ENCODE results near the gene TXNRD1.

TXNRD1 gene

GRCh38 chr12:104257913-104258472 lies 42.4 kb downstream of the TXNRD1 start:
- ATAC-seq = no peak
- TF ChIP-seq, protein P1, sequence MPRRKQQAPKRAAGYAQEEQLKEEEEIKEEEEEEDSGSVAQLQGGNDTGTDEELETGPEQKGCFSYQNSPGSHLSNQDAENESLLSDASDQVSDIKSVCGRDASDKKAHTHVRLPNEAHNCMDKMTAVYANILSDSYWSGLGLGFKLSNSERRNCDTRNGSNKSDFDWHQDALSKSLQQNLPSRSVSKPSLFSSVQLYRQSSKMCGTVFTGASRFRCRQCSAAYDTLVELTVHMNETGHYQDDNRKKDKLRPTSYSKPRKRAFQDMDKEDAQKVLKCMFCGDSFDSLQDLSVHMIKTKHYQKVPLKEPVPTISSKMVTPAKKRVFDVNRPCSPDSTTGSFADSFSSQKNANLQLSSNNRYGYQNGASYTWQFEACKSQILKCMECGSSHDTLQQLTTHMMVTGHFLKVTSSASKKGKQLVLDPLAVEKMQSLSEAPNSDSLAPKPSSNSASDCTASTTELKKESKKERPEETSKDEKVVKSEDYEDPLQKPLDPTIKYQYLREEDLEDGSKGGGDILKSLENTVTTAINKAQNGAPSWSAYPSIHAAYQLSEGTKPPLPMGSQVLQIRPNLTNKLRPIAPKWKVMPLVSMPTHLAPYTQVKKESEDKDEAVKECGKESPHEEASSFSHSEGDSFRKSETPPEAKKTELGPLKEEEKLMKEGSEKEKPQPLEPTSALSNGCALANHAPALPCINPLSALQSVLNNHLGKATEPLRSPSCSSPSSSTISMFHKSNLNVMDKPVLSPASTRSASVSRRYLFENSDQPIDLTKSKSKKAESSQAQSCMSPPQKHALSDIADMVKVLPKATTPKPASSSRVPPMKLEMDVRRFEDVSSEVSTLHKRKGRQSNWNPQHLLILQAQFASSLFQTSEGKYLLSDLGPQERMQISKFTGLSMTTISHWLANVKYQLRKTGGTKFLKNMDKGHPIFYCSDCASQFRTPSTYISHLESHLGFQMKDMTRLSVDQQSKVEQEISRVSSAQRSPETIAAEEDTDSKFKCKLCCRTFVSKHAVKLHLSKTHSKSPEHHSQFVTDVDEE (CRISPR knock-in tag; IDR thresholded peaks at IDR 0.05) = no peak
- TF ChIP-seq TOX (CRISPR knock-in tag; IDR thresholded peaks at IDR 0.05; ENCODE audit: borderline replicate concordance) (no peak), TCF4 (CRISPR knock-in tag; IDR thresholded peaks at IDR 0.05; ENCODE audit: borderline replicate concordance) (no peak), ISL1 (CRISPR knock-in tag; IDR thresholded peaks at IDR 0.05) (no peak), ZC3H10 (CRISPR knock-in tag; IDR thresholded peaks at IDR 0.05) (no peak), SNAI2 (CRISPR knock-in tag; IDR thresholded peaks at IDR 0.05) (no peak), OSR1 (CRISPR knock-in tag; IDR thresholded peaks at IDR 0.05) (no peak), CSRNP3 (CRISPR knock-in tag; IDR thresholded peaks at IDR 0.05) (no peak), BACH2 (CRISPR knock-in tag; IDR thresholded peaks at IDR 0.05; ENCODE audit: borderline replicate concordance) (no peak), PPARA (CRISPR knock-in tag; IDR thresholded peaks at IDR 0.05; ENCODE audit: borderline replicate concordance) (no peak), ZNF565 (CRISPR knock-in tag; conservative IDR thresholded peaks at IDR 0.05; ENCODE audit: low read depth) (no peak), ZNF8 (CRISPR knock-in tag; IDR thresholded peaks at IDR 0.05) (no peak), GLIS3 (CRISPR knock-in tag; IDR thresholded peaks at IDR 0.05) (no peak), ARNTL (CRISPR knock-in tag; IDR thresholded peaks at IDR 0.05; ENCODE audit: borderline replicate concordance, low read depth) (no peak), CSDC2 (CRISPR knock-in tag; IDR thresholded peaks at IDR 0.05) (no peak), CREB5 (CRISPR knock-in tag; IDR thresholded peaks at IDR 0.05; ENCODE audit: low read depth) (no peak), ZNF70 (CRISPR knock-in tag; IDR thresholded peaks at IDR 0.05) (no peak), ZFP30 (CRISPR knock-in tag; IDR thresholded peaks at IDR 0.05) (no peak), ZFP3 (CRISPR knock-in tag; IDR thresholded peaks at IDR 0.05) (no peak)
- TF ChIP-seq, protein P2, sequence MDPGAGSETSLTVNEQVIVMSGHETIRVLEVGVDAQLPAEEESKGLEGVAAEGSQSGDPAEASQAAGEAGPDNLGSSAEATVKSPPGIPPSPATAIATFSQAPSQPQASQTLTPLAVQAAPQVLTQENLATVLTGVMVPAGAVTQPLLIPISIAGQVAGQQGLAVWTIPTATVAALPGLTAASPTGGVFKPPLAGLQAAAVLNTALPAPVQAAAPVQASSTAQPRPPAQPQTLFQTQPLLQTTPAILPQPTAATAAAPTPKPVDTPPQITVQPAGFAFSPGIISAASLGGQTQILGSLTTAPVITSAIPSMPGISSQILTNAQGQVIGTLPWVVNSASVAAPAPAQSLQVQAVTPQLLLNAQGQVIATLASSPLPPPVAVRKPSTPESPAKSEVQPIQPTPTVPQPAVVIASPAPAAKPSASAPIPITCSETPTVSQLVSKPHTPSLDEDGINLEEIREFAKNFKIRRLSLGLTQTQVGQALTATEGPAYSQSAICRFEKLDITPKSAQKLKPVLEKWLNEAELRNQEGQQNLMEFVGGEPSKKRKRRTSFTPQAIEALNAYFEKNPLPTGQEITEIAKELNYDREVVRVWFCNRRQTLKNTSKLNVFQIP (CRISPR knock-in tag; IDR thresholded peaks at IDR 0.05; ENCODE audit: borderline replicate concordance, low read depth) = no peak

DNA sequence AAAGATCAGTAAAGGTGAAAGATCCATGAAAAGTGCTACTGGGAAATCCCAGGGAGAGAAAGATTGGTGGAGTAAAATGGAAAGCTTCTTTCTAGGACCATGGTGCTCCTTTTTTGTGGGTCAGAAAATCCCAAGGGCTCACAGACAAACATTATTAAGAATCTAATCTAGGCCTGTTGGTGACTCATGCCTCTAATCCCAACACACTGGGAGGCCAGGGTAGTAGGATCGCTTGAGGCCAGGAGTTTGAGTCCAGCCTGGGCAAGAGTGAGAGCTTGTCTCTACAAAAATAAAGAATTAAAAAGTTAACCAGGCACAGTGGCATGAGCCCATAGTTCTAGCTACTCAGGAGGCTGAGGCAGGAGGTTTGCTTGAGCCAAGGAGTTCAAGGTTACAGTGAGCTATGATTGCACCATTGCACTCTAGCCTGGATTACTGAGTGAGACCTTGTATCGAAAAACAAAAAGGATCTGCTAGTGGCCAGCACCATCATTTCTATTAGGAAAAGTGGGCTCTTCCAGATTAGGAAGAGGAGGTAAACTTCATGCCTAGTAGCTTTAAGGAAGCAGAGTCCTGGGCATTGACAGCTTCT lies 43.0 kb downstream of the TXNRD1 start:
- ATAC-seq = no peak
- TF ChIP-seq ESRRG (CRISPR knock-in tag; IDR thresholded peaks at IDR 0.05) (no peak), PPARA (CRISPR knock-in tag; IDR thresholded peaks at IDR 0.05; ENCODE audit: borderline replicate concordance) (no peak), ZNF8 (CRISPR knock-in tag; IDR thresholded peaks at IDR 0.05) (no peak), RARB (CRISPR knock-in tag; IDR thresholded peaks at IDR 0.05) (no peak), CREB5 (CRISPR knock-in tag; IDR thresholded peaks at IDR 0.05; ENCODE audit: low read depth) (no peak), CSDC2 (CRISPR knock-in tag; IDR thresholded peaks at IDR 0.05) (no peak), ZFP30 (CRISPR knock-in tag; IDR thresholded peaks at IDR 0.05) (no peak)
- TF ChIP-seq, protein P3, sequence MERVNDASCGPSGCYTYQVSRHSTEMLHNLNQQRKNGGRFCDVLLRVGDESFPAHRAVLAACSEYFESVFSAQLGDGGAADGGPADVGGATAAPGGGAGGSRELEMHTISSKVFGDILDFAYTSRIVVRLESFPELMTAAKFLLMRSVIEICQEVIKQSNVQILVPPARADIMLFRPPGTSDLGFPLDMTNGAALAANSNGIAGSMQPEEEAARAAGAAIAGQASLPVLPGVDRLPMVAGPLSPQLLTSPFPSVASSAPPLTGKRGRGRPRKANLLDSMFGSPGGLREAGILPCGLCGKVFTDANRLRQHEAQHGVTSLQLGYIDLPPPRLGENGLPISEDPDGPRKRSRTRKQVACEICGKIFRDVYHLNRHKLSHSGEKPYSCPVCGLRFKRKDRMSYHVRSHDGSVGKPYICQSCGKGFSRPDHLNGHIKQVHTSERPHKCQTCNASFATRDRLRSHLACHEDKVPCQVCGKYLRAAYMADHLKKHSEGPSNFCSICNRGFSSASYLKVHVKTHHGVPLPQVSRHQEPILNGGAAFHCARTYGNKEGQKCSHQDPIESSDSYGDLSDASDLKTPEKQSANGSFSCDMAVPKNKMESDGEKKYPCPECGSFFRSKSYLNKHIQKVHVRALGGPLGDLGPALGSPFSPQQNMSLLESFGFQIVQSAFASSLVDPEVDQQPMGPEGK (CRISPR knock-in tag; IDR thresholded peaks at IDR 0.05; ENCODE audit: borderline replicate concordance) = no peak
- TF ChIP-seq, protein P2 (CRISPR knock-in tag; IDR thresholded peaks at IDR 0.05; ENCODE audit: borderline replicate concordance, low read depth) = no peak
- TF ChIP-seq, protein P1 (CRISPR knock-in tag; IDR thresholded peaks at IDR 0.05) = no peak

Measured in SK-N-SH treated with all-trans-retinoic acid at 6 μM for 48 hours (cell line).